Activated gamma-delta T cell treated with Interleukin-2 at 50 U/mL for 16 hours (primary cell): ENCODE results near the gene FAM171A2.
"Not testable (repeated sequence)": the region's sequence is repeated elsewhere in the genome, so short reads cannot be mapped to it uniquely, and the experiment has no call there.

Source experiments
- DNase-seq: peaks from one replicate; pipeline ENCODE4 v3.0.0-alpha.2; 2020

FAM171A2 gene

GRCh38 chr17:44383363-44383762 lies 19.7 kb upstream of the FAM171A2 start:
- DNase-seq = no peak

DNA sequence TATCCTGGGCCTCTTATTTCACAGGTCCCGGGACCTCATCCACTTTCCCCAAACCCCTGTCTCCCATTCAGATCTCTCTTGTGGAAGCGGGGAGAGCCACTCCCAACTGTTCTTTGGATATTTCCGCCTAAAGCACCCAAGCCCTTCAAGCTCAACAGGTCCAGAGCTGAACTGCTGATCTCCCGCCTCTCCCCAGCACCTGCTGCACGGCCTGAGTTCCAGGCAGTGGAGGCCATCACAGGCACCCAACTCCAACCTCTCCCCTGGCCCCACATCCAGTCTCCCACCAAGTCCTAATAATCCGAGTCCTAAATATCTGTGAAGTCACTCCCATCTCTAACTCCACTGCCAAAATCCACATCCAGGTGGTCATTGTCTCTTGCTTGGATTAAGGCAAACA lies 19.3 kb upstream of the FAM171A2 start:
- DNase-seq = no peak

- DNase-seq = no peak
Measured at GRCh38 chr17:44381810-44382305, 18.2 kb upstream of the FAM171A2 start.

- DNase-seq = no peak
Measured at GRCh38 chr17:44380767-44381166, 17.1 kb upstream of the FAM171A2 start.

DNA sequence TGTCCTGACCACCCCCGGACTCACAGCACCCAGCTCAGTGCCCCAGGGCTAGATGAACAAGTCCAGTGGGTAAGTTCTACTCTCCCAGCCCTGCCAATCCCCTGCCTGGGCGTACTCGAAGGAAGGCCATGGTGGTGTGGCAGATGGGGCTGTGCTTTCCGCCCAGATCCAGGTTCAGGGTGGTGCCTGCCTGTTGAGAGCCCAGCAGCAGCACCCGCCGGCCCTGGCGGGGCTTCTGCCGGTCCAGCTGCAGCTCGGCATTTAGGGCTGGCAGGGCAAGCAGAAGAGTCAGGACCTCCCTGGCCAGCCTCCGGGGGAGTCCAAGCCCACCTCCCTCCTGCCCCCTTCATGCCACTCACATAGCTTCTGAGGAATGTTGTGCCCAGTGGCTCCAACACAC lies 16.2 kb upstream of the FAM171A2 start:
- DNase-seq = no peak

- DNase-seq = no peak
Measured at GRCh38 chr17:44378171-44378705, 14.6 kb upstream of the FAM171A2 start.

- no peak for DNase-seq
Measured at GRCh38 chr17:44376779-44377178, 13.1 kb upstream of the FAM171A2 start.

DNA sequence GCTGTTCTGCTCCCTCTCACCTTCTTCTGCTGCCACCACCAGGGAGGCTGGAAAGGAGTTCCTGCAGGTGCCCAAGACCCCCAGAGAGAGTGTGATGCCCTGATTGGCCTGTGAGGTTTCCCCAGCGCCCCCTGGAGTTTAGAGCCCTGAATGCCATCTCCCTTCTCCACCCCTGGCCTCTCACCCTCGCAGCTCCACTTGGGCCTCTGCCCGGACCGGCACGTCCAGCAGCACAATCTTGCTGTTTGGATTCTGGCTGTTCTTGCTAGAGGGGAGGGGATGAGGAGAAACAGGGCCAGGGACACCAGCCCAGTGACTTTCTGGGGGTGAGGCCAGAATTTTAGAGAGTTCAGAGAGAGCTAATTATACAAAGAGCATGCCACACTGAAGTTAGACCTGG lies 12.5 kb upstream of the FAM171A2 start:
- no peak for DNase-seq

DNA sequence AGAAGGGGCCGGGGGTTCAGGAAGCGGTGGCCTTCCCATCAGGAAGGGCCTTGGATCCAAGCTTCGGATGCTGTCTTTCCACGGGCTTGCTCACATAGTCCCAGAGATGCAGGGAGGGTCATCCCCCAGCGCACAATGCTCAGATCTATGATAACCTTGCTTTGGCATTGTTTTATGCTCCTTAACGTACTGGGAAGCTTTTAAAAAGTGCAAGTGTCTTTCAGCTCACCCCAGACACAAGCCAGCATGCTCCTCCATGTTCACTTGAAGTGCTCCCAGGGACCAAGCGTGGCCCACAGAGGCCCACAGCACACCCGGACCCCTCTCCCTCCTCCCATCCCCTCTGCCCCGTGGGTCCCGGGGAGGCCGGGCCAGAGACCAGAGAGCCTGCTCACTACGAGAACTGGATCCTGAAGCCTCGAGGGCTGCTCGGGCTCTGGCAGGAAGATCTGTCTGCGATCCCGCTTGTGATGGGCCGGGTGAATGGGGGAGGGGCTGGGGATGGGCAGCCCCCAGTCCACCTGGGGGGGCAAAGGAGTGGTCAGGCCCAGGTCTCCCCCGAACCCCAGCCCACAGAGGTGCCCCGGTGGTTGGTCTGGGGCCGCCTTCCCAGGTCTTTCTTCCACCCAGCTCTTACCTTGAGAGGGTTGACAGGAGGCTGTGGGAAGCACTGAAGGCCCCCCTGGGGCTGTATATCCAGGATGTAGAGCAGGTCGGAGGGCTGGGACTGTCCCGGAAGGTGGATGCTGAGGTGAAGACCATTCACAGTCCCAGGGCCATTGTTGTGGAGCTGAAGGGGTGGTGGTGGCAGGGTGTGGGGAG lies 11.8 kb upstream of the FAM171A2 start:
- DNase-seq = no peak

DNA sequence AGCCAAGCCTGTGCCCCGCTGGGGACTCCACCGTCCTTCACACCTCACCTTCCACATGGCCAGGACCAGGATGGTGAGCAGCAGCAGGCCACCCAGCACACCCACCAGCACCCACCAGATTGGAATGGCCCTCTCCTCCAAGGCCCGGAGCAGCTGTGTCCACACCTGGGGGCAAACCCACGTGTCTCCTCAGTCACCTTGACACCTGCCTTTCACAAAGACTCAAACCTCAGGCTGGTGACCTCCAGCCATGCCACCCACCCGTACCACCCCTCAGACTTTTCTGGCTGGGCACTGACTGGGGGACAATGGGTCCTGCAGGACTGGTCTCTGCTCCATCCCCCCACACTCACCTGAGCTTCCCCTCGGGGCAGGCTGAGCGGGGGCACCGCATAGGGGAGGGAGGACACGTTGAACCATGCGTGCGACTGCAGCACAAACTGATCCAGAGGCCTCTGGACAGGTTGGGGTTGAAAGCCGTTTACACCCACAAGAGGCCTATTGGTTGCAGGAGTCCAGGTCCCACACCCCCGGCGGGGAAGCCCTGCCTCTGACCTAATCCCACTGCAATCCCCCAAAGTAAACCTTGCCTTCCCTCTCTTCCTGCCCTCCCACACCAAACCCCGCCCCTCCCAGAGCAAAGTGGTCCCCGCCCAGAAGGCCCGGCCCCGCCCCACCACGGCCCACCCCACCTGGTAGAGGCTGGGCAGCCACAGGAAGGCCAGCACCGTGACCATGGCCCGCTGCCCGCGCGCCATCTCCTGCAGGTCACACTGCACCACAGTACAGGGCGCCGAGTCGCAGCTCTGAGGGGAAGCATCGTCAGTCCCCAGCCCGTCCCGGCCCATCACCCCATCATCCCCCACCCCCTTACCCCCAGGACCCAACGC lies 10.9 kb upstream of the FAM171A2 start:
- DNase-seq = no peak

DNA sequence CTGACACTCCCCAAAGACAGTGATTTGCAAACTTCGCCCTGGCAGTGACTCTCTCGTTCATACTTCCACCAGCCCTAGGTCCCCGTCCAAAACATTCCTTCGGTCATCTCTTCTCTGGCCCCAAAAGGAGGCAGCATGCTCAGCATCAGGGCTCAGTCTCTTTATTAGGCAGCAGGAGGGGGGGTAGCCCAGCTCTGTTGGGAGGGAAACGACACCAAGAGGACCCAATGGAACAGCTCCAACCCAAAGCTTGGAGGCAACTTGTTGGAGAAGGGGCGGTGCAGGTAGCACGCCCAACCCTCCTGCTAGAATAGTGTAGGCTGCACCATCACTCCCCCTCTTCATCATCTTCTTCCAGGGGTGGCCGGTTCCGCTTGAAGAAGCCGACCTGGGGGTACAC lies 8.4 kb upstream of the FAM171A2 start:
- no peak for DNase-seq

- not testable (repeated sequence) for DNase-seq
Measured at GRCh38 chr17:44369414-44370023, 5.9 kb upstream of the FAM171A2 start.

DNA sequence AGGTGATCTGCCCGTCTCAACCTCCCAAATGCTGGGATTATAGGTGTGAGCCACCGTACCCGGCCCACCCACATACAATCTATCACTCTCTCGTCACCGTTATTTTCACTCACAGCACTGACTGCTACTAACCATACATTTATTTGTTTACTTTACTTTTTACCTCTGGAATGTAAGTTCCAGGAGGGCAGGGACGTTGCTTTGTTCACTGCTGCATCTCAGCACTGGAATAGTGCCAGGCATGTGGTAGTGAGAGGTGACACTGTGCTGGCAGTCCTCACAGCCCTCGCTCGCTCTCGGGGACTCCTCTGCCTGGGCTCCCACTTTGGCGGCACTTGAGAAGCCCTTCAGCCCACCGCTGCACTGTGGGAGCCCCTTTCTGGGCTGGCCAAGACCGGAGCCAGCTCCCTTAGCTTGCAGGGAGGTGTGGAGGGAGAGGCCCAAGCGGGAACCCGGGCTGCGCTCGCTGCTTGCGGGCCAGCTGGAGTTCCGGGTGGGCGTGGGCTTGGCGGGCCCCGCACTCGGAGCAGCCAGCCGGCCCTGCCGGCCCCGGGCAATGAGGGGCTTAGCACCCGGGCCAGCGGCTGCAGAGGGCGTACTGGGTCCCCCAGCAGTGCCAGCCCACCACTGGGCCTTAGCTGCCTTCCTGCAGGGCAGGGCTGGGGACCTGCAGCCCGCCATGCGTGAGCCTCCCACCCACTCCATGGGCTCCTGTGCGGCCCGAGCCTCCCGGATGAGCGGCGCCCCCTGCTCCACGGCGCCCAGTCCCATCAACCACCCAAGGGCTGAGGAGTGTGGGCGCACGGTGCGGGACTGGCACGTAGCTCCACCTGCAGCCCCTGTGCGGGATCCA lies 5.0 kb upstream of the FAM171A2 start:
- not testable (repeated sequence) for DNase-seq

- DNase-seq = no peak
Measured at GRCh38 chr17:44367231-44367979, 3.8 kb upstream of the FAM171A2 start.

DNA sequence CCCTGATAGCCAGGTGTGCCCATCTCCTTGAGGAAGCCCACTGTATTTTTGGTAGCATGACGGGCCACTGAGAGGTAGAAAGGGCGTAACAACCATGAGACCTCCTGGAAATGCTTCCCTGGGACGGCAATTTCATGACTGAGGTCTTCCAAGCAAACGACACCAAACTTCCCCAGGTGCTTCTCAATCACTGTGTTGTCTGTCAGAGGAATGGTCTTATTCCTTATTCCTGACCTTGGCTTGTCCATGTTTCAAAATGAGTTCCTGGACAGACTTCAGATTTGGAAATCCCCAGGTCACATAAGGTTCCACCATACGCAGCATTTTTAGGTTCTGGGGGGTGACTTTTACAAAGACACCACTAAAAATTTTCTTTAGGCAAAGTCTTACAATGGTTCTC lies 1.4 kb upstream of the FAM171A2 start:
- not testable (repeated sequence) for DNase-seq

- no peak for DNase-seq
Measured at GRCh38 chr17:44362949-44363612, 572 bp downstream of the FAM171A2 start.

DNA sequence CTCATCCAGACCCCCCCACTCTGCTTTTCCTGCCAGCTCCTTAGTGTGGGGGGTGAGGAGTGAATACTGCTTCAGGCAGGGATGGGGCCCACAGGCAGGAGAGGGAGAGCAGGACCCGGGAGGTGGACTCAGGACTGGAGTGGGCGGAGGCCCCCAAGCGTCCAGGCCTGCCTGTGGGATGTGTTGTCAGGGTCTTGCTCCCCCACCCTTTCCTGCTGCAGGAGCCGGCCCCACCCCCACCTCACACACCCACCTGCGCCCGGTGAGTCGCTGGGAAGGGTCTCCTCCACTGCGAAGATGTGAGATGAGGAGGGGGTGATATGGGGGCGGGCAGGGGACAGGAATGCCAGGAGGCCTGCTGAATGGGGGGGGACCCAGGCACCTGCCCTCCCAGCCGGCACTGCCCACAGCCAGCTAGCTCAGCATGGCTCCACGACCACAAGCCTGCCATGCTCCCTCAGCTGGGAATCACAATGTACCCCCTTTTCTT lies 1.1 kb downstream of the FAM171A2 start:
- no peak for DNase-seq

DNA sequence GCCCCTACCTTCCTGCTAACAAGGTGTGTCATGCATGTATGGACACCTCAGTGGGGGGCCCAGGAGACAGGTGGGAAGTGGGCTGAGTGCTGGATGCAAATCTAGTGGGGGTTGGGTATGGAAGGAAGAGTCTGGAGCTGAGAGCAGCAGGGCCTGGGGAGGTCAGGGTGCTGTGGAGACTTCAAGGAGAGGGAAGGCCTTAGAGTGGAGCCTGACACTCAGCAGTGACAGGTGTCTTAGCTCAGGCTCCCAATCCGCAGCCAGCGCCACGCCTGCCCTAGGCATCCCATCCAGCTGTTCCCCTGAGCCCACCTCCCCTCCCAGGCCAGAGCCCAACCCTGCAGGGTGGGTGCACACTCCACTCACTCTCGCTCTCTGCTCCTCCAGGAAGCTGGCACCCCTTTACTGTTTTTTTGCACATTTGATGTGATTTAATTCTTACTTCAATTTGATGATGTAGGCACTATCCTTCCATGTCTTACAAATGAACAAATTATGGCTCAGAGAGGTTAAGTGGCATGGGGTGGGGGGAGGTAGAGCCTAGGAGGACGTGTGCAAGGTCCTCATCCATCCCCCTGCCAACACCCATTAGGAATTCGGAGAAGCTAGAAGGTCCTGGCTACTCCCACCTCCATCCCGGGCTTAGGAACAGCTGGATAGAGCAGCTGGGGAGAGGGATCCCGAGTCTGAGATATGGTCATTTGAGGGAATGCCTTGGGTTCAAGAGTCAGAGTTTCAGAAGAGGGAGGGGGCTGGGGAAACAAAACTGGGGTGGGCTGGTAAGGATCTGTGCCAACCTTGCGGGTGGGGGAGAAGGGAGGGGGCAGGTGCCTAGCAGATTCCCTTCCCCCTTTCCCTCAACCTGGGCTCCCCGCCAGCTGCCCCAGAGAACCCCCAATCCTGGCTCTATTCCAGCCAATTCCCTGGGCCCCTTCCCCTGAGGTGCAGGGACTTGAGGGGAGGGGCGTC lies 2.1 kb downstream of the FAM171A2 start:
- no peak for DNase-seq

DNA sequence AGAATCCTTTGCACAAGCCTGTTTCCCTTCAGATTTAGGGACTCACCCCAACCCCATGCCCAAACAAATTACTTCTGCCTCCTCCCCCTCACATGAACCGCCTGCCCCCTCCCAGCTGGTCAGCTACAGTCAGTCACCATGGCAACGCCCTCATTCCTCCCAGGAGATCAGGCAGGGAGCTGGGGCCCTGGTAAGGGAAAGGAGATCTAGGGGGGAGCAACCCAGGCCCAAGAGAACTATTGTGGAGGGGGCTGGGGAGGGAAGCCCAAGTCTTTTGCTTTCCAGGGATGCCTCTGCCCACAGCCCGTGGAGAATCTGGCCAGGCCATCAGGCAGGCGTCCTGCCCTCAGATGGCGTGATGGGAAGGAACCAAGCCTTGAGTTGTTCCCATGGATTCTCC lies 2.8 kb downstream of the FAM171A2 start:
- no peak for DNase-seq
